Esophagus muscularis mucosa (tissue), 4 donors: Measurements from ENCODE around the gene KAZN.

ENCODE experiments used
- EP300 ChIP-seq: sonication (generic); formaldehyde crosslinking; IDR thresholded peaks from one replicate; pipeline ENCODE4 v1.6.1; 2017; ENCODE audit warnings: antibody characterized with exemption
- POLR2A ChIP-seq: fragments of 450-650 bp; IDR thresholded peaks from one replicate; pipeline ENCODE4 v1.6.1; 2017; ENCODE audit warnings: antibody characterized with exemption, moderate library complexity, mild to moderate bottlenecking, low read depth
- TF ChIP-seq, protein P1 (sequence below), 3 experiments: fragments of 200-600 bp in 2 of 3; fragments of 450-650 bp in 1 of 3; sonication (generic) in 2 of 3; IDR thresholded peaks; one replicate each; pipeline ENCODE4 v1.5.1; 2017 to 2019; ENCODE audit warnings: antibody characterized with exemption in 3 of 3, mild to moderate bottlenecking in 2 of 3, moderate library complexity in 1 of 3

DNA sequence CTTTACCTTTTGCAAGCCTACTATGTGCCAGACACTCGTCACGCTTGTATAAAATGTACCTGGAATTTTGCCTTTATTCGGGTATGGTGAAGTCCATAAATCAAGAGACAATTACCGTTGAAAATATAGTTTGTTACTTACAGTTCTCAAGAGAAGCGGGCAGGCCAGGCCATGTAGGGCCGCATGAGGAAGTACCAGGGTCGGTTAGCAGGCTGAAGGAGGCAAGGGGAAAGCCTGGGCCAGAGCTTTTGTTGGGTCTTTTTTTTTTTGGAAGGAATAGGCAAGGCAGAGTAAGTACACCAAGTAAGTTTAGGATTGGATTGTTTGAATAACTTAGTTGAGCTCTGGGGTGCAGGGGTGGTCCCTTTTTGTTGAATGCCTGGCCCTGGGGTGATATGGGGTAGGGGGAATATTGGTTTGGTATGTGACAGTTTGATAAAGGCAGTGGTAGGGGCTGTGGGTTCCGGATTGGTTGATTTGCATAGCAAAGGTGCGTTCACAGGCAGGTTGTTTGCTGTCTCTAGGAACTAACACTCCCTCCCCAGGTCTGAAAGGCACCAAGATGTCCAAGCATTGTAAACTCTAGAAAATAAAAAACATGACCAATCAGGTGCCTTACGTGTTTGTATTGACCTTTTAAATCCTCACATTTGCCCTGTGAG lies 80.7 kb downstream of the KAZN start:
- TF ChIP-seq POLR2A: no peak
- no peak for TF ChIP-seq EP300
- TF ChIP-seq, protein P1, sequence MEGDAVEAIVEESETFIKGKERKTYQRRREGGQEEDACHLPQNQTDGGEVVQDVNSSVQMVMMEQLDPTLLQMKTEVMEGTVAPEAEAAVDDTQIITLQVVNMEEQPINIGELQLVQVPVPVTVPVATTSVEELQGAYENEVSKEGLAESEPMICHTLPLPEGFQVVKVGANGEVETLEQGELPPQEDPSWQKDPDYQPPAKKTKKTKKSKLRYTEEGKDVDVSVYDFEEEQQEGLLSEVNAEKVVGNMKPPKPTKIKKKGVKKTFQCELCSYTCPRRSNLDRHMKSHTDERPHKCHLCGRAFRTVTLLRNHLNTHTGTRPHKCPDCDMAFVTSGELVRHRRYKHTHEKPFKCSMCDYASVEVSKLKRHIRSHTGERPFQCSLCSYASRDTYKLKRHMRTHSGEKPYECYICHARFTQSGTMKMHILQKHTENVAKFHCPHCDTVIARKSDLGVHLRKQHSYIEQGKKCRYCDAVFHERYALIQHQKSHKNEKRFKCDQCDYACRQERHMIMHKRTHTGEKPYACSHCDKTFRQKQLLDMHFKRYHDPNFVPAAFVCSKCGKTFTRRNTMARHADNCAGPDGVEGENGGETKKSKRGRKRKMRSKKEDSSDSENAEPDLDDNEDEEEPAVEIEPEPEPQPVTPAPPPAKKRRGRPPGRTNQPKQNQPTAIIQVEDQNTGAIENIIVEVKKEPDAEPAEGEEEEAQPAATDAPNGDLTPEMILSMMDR (IDR thresholded peaks at IDR 0.05): no peak
